Measurements from ENCODE around the gene SCARB1. TPM values are rescaled to one million over a fixed set of nuclear protein-coding genes. Genes with fewer than 3 reads are reported as not detected.

SCARB1 gene
- total and polyA plus RNA-seq, 2 donors (not counting 3 experiments of a cell fraction or from before 2014, with no cell fraction given) = 125 to 141 TPM

DNA sequence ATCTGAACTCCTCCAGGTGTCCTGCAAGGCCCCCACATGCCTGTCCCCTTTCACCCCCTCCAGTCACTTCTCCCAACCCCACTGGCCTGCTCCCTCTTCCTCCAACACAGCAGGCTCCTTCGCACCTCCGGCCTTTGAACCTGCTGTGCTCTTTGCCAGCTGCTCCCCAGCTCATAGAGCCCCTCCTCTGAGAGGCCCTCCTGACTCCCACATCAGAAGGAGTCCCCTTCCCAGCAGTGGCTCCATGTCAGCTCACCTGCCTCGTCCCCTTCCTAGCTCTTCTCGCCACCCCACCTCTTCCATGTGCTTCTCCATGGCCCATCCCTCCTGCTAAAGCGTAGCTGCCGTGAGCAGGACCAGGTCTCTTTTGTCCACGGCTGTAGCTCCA lies 22.1 kb downstream of the SCARB1 start:
- Histone ChIP-seq H3K4me3 (replicated peaks in 1 of 3; ENCODE audit: insufficient read depth in 1 of 3, low read depth in 1 of 3, low read length in 3 of 3) (no peak overlapping the region), H2AFZ (ENCODE audit: low read depth, low read length) (no peak overlapping the region), H3K79me2 (ENCODE audit: control insufficient read depth, insufficient read depth, low read length) (peaks cover 37% of the 10 kb centered on the region), H3K27me3 (ENCODE audit: control insufficient read depth in 2 of 2, insufficient read depth in 2 of 2, low read length in 2 of 2) (no peaks in the 10 kb centered on the region), H4K20me1 (replicated peaks; ENCODE audit: control insufficient read depth, extremely low read depth, insufficient read depth, low read length) (no peaks in the 10 kb centered on the region), H3K36me3 (ENCODE audit: control insufficient read depth in 2 of 2, extremely low read depth in 1 of 2, insufficient read depth in 2 of 2, low read length in 2 of 2) (no peaks in the 10 kb centered on the region), H3K9me1 (replicated peaks; ENCODE audit: control insufficient read depth, extremely low read depth, insufficient read depth, low read length) (no peaks in the 10 kb centered on the region), H3K27ac (ENCODE audit: insufficient read depth, low read depth, low read length) (no peak overlapping the region), H3K4me1 (ENCODE audit: control insufficient read depth, extremely low read depth, insufficient read depth, low read length) (peaks cover 4% of the 10 kb centered on the region), H3K4me2 (ENCODE audit: insufficient read depth, low read length) (no peak overlapping the region), H3K9me3 (replicated peaks; ENCODE audit: control insufficient read depth, insufficient read depth, low read length) (no peaks in the 10 kb centered on the region), H3K9ac (replicated peaks; ENCODE audit: extremely low read depth, insufficient read depth, low read length) (no peak overlapping the region)
- intact Hi-C loops (cut with micrococcal nuclease) (no loop called here), dilution Hi-C loops (cut with MboI; ENCODE audit: extremely low pct_ligation_motif_present, low sequenced_read_pairs) (no loop called here)
- no peak for TF ChIP-seq POLR2A (IDR thresholded peaks at IDR 0.05; ENCODE audit: low read depth, low read length)
- TF ChIP-seq JUN (IDR thresholded peaks at IDR 0.05; ENCODE audit: borderline replicate concordance, insufficient read depth, insufficient read length, low read depth) = no peak
- no peak for TF ChIP-seq GATA2 (IDR thresholded peaks at IDR 0.05; ENCODE audit: insufficient read depth, insufficient read length, low read depth, low read length)
- TF ChIP-seq, protein P1, sequence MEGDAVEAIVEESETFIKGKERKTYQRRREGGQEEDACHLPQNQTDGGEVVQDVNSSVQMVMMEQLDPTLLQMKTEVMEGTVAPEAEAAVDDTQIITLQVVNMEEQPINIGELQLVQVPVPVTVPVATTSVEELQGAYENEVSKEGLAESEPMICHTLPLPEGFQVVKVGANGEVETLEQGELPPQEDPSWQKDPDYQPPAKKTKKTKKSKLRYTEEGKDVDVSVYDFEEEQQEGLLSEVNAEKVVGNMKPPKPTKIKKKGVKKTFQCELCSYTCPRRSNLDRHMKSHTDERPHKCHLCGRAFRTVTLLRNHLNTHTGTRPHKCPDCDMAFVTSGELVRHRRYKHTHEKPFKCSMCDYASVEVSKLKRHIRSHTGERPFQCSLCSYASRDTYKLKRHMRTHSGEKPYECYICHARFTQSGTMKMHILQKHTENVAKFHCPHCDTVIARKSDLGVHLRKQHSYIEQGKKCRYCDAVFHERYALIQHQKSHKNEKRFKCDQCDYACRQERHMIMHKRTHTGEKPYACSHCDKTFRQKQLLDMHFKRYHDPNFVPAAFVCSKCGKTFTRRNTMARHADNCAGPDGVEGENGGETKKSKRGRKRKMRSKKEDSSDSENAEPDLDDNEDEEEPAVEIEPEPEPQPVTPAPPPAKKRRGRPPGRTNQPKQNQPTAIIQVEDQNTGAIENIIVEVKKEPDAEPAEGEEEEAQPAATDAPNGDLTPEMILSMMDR (IDR thresholded peaks at IDR 0.05; ENCODE audit: extremely low read depth in 1 of 2, insufficient read depth in 1 of 2, low read depth in 1 of 2, low read length in 2 of 2) = no peak
- TF ChIP-seq FOS (IDR thresholded peaks at IDR 0.05; ENCODE audit: borderline replicate concordance, insufficient read depth, low read length) = no peak
- TF ChIP-seq EZH2 (IDR thresholded peaks at IDR 0.05; ENCODE audit: borderline replicate concordance, low read depth, low read length, severe bottlenecking) = no peak
- TF ChIP-seq, protein P2, sequence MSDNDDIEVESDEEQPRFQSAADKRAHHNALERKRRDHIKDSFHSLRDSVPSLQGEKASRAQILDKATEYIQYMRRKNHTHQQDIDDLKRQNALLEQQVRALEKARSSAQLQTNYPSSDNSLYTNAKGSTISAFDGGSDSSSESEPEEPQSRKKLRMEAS (IDR thresholded peaks at IDR 0.05; ENCODE audit: insufficient read depth, insufficient read length) = no peak
- TF ChIP-seq POLR2AphosphoS5 (IDR thresholded peaks at IDR 0.05; ENCODE audit: insufficient read depth, low read depth, low read length) = no peak
- no peak for TF ChIP-seq MYC (IDR thresholded peaks at IDR 0.05; ENCODE audit: low read depth, low read length)
- POLR2A ChIA-PET = no interaction called here
- DNase-seq (ENCODE audit: low read depth, low spot score) (no peak), FAIRE-seq (no peak)
- BruUV-seq (replicated peaks) = no TSS peak
- CTCF ChIA-PET = interaction anchor here (0.6 to 0.7 kb wide), 2 partner anchors 37 to 65 kb away, joined by 3 read pairs; no protein-coding TSS in a partner anchor
